Measurements from ENCODE around the gene HOXD13.

Gene HOXD13

DNA sequence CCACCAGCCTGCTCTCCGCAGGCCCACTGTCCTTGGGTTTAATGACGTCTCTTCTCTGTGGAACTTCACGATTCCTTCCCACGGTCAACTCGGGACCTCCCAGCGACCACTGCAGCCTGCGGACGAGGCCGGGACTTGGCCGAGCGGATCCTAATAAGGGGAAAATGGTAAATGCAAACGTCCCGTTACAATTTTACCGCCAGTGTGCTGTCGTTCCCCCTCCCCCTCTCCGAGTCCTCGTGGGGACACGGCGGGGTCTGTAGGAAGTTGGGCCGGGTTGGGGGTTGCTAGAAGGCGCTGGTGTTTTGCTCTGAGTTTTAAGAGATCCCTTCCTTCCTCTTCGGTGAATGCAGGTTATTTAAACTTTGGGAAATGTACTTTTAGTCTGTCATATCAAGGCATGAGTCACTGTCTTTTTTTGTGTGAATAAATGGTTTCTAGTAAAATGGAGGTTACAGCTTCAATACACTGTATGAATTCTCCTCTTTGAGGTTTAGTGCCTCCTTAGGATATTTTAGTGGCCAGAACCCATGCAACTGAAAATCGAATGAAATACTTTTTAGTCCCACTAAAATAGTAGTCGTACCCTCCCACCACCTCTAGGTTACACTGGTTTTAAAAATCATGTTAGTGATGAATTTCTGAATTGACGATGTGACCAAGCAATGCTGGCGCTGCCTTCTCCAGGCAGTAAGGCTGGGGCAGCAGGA is 16.8 kb downstream of the HOXD13 start:
- no peak overlapping the region for H3K27ac ChIP-seq
- no peak for DNase-seq
- intact Hi-C loops (cut with DNase I; ENCODE audit: low total_unique reads) = no loop called here
- TF ChIP-seq, protein P1, sequence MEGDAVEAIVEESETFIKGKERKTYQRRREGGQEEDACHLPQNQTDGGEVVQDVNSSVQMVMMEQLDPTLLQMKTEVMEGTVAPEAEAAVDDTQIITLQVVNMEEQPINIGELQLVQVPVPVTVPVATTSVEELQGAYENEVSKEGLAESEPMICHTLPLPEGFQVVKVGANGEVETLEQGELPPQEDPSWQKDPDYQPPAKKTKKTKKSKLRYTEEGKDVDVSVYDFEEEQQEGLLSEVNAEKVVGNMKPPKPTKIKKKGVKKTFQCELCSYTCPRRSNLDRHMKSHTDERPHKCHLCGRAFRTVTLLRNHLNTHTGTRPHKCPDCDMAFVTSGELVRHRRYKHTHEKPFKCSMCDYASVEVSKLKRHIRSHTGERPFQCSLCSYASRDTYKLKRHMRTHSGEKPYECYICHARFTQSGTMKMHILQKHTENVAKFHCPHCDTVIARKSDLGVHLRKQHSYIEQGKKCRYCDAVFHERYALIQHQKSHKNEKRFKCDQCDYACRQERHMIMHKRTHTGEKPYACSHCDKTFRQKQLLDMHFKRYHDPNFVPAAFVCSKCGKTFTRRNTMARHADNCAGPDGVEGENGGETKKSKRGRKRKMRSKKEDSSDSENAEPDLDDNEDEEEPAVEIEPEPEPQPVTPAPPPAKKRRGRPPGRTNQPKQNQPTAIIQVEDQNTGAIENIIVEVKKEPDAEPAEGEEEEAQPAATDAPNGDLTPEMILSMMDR (IDR thresholded peaks at IDR 0.05) = no peak
- no peaks in the 10 kb centered on the region for H3K9me3 ChIP-seq
- no peak overlapping the region for H3K4me3 ChIP-seq
- H3K4me1 ChIP-seq = peaks cover 0 to 40% (median 33%) of the 10 kb centered on the region in 4 donors
- no peaks in the 10 kb centered on the region for H3K36me3 ChIP-seq
- peaks cover 19 to 99% of the 10 kb centered on the region in 2 donors for H3K27me3 ChIP-seq

DNA sequence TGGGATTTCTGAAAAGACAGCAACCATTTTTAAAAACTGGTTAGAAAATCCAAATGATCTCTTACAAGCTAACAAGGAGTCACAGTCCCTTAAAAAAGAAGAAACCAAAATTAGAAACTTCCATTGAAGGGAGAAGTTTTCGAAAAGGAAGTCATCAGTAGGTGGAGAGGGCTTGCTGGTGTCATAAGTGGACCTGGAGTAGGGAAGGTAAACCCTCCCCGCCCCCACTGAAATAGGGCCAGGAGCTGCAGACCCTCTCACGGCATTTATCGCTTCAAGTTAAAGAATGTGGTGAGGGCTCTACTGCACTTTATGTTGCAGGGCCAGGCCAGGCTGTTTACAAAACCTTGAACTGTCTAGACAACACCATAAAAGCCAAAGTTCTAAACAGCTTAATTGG is 17.4 kb downstream of the HOXD13 start:
- Histone ChIP-seq H3K27me3 (peaks cover 19 to 99% of the 10 kb centered on the region in 2 donors), H3K27ac (no peak overlapping the region), H3K9me3 (no peaks in the 10 kb centered on the region), H3K4me1 (peaks cover 0 to 34% (median 27%) of the 10 kb centered on the region in 4 donors), H3K4me3 (no peak overlapping the region), H3K36me3 (no peaks in the 10 kb centered on the region)
- TF ChIP-seq, protein P1 (IDR thresholded peaks at IDR 0.05) = no peak
- intact Hi-C loops (cut with DNase I; ENCODE audit: low total_unique reads) = loop anchor here (10.0 kb wide), 1 partner anchor 1035 kb away; no protein-coding TSS in a partner anchor
- no peak for DNase-seq

DNA sequence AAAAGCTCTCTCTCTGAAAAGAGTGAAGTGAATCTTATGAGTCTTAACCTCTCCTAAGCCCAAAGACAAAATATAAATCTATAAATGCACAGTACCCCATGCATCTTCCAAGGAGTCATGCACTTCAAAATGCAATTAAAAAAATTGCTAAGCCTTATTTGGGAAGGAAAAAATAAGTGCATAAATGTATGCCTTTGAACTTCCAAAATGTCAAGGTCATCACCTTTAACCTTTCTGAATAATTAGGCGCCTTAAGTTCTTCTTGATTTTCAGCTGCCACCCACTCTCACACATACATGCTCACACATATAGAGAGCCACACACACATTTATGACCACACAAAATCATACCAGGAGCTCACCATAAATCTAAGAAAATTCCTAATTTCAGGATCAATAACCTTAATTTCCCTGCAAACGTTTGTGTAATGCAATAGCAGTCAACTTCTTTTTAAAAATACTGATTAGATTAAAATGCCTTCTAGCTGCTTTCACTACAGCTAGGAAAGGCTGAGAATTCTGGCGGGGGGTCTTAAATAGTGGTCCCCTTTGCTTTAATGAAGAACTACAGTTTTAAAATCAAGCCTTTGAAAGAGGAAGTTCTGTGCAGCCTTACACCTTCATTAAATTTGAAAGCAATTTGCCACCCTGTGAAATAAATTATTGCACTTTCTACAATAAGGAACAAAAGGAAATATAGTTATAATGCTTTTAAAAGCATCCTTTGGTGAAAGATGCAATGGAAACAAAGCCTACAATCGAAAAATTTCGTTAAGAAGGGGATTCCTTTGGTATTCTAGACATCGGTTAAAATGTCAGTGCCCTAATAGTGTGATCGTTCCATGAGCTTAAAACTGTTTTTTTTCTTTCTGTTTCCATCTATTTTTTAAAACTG is 18.1 kb downstream of the HOXD13 start:
- TF ChIP-seq, protein P1 (IDR thresholded peaks at IDR 0.05) = no peak
- intact Hi-C loops (cut with DNase I; ENCODE audit: low total_unique reads) = loop anchor here (10.0 kb wide), 1 partner anchor 1034 kb away; no protein-coding TSS in a partner anchor
- Histone ChIP-seq H3K27me3 (peaks cover 19 to 99% of the 10 kb centered on the region in 2 donors), H3K27ac (no peak overlapping the region), H3K36me3 (no peaks in the 10 kb centered on the region), H3K4me3 (no peak overlapping the region), H3K4me1 (peaks cover 0 to 30% (median 25%) of the 10 kb centered on the region in 4 donors), H3K9me3 (no peaks in the 10 kb centered on the region)
- no peak for DNase-seq

DNA sequence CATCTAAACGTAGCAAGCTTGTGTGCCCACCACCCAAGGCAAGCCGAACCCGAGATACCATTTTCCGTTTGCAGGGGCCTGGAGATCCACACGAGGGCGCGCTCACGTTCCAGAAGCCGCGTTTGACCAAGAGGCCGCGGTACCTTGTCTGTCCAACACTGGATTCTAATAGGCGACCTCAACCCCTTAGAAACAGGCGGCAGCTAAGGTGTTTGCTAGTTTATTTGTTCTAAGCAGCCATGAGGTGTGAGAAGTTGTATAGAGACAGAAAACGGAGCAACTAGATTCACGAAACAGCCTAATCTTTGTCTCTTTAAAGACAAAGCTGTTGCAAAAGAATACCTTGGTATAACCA is 18.8 kb downstream of the HOXD13 start:
- Histone ChIP-seq H3K27me3 (peaks cover 17 to 99% of the 10 kb centered on the region in 2 donors), H3K9me3 (no peaks in the 10 kb centered on the region), H3K27ac (no peak overlapping the region), H3K4me1 (peaks cover 0 to 34% (median 28%) of the 10 kb centered on the region in 4 donors), H3K36me3 (no peaks in the 10 kb centered on the region), H3K4me3 (no peak overlapping the region)
- TF ChIP-seq, protein P1 (IDR thresholded peaks at IDR 0.05) = peak; percentile 26 to 37
- DNase-seq = no peak
- intact Hi-C loops (cut with DNase I; ENCODE audit: low total_unique reads) = loop anchor here (10.0 kb wide), 1 partner anchor 1034 kb away; no protein-coding TSS in a partner anchor

DNA sequence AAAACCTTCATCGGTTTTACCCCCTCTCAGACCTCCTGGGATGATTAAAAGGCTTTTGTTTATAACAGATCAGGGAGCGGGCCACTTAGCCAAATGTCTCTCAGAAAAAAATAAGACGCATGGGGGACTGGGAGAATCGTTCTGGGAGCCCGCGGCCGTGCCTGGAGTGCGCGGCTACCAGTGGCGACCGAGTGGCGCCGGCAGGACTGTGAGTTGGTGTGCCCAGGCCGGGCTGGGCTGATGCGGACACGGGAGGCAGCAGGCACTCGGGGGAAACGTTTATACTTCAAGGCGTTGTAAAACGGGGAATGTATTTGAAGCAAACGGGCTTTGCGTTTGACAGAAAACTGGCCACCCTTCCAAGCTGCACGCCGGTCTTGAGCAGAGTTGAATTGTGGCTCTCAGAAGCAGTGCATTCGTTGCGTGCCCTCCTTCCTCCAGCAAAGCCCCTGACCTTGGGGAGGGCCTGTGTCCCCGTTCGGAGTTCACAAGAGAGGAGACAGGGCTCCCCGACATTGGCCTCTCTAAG is 19.4 kb downstream of the HOXD13 start:
- no peak for DNase-seq
- no peak overlapping the region for H3K27ac ChIP-seq
- no peaks in the 10 kb centered on the region for H3K36me3 ChIP-seq
- H3K4me1 ChIP-seq = peaks cover 0 to 32% (median 25%) of the 10 kb centered on the region in 4 donors
- H3K4me3 ChIP-seq = no peak overlapping the region
- intact Hi-C loops (cut with DNase I; ENCODE audit: low total_unique reads) = loop anchor here (10.0 kb wide), 1 partner anchor 1033 kb away; no protein-coding TSS in a partner anchor
- peaks cover 12 to 99% of the 10 kb centered on the region in 2 donors for H3K27me3 ChIP-seq
- H3K9me3 ChIP-seq = no peaks in the 10 kb centered on the region
- TF ChIP-seq, protein P1 (IDR thresholded peaks at IDR 0.05) = no peak
